Endothelial cell of umbilical vein (primary cell): ENCODE measurements around the gene NR1D2. TPM values are rescaled to one million over a fixed set of nuclear protein-coding genes. Genes with fewer than 3 reads are reported as not detected.

ENCODE experiments used
- BruUV-seq: library from RNA; stranded (reverse); fragments of 400-500 nt; replicated peaks from 2 replicates; lab custom pipeline; 2021; lab: Mats Ljungman, UMichigan
- CTCF ChIA-PET: fragments of 300-600, 350-600 bp; sonication (Branson Sonifier 250); formaldehyde crosslinking; loops from one replicate; lab custom pipeline; 2021; ENCODE audit warnings: antibody characterized with exemption, inconsistent platforms; lab: Charles Lee
- POLR2A ChIA-PET: fragments of 300-600, 350-600 bp; sonication (Branson Sonifier 250); formaldehyde crosslinking; loops from one replicate; lab custom pipeline; 2021; ENCODE audit warnings: antibody characterized with exemption, inconsistent platforms; lab: Charles Lee
- DNase-seq: peaks from one replicate; pipeline ENCODE4 v3.0.0-alpha.2; 2011; ENCODE audit warnings: low read depth, low spot score
- FAIRE-seq: peaks from 2 replicates; lab custom pipeline; 2011; peaks lifted over from hg19 to GRCh38; lab: Jason Lieb, UNC
- H2AFZ ChIP-seq: 2 replicates; pipeline ENCODE4 v1.6.0; 2012; ENCODE audit warnings: low read depth, low read length, control low read depth, inconsistent platforms
- H3K27ac ChIP-seq: 2 replicates; pipeline ENCODE4 v1.5.1; 2011; ENCODE audit warnings: low read depth, mild to moderate bottlenecking, control low read depth, low read length, moderate library complexity; ENCODE audit not compliant: insufficient read depth
- H3K27me3 ChIP-seq, 2 experiments: 2 replicates each; pipeline versions ENCODE4 v1.6.0 to v1.6.1; 2011; ENCODE audit warnings: low read length in 2 of 2, mixed read lengths in 1 of 2; ENCODE audit not compliant: control insufficient read depth in 2 of 2, insufficient read depth in 2 of 2
- H3K36me3 ChIP-seq, 2 experiments: 2 replicates in 1 of 2; 3 replicates in 1 of 2; pipeline ENCODE4 v1.5.1; 2011; ENCODE audit warnings: low read length in 2 of 2, mild to moderate bottlenecking in 1 of 2, moderate library complexity in 1 of 2; ENCODE audit not compliant: control insufficient read depth in 2 of 2, insufficient read depth in 2 of 2; ENCODE audit errors: extremely low read depth in 1 of 2
- H3K4me1 ChIP-seq: 3 replicates; pipeline ENCODE4 v1.5.1; 2011; ENCODE audit warnings: mild to moderate bottlenecking, low read length; ENCODE audit not compliant: control insufficient read depth, insufficient read depth; ENCODE audit errors: extremely low read depth
- H3K4me2 ChIP-seq: 2 replicates; pipeline ENCODE4 v1.6.1; 2011; ENCODE audit warnings: low read length, control low read depth, mixed read lengths; ENCODE audit not compliant: insufficient read depth
- H3K4me3 ChIP-seq, 3 experiments: fragments of 200-600 bp in 1 of 3; sonication (generic), shearing (Covaris generic) in 1 of 3; replicated peaks in 1 of 3; 2 replicates each; pipeline ENCODE4 v1.5.1; 2011 to 2016; ENCODE audit warnings: control low read depth in 3 of 3, low read length in 3 of 3, mild to moderate bottlenecking in 2 of 3, inconsistent platforms in 1 of 3, low read depth in 1 of 3, moderate library complexity in 1 of 3; ENCODE audit not compliant: insufficient read depth in 1 of 3
- H3K79me2 ChIP-seq: 2 replicates; pipeline ENCODE4 v1.6.0; 2012; ENCODE audit warnings: low read length, inconsistent platforms; ENCODE audit not compliant: control insufficient read depth, insufficient read depth
- H3K9ac ChIP-seq: replicated peaks from 2 replicates; pipeline ENCODE3; 2011; ENCODE audit warnings: low read length, control low read depth; ENCODE audit not compliant: insufficient read depth; ENCODE audit errors: extremely low read depth
- H3K9me1 ChIP-seq: replicated peaks from 3 replicates; pipeline ENCODE4 v1.6.0; 2011; ENCODE audit warnings: mild to moderate bottlenecking, low read length; ENCODE audit not compliant: control insufficient read depth, insufficient read depth; ENCODE audit errors: extremely low read depth
- H3K9me3 ChIP-seq: replicated peaks from 2 replicates; pipeline ENCODE4 v1.5.1; 2012; ENCODE audit warnings: low read length, inconsistent platforms; ENCODE audit not compliant: control insufficient read depth, insufficient read depth
- H4K20me1 ChIP-seq: replicated peaks from 2 replicates; pipeline ENCODE3; 2011; ENCODE audit warnings: mild to moderate bottlenecking, low read length; ENCODE audit not compliant: control insufficient read depth, insufficient read depth; ENCODE audit errors: extremely low read depth
- EZH2 ChIP-seq: IDR thresholded peaks from 2 replicates; pipeline ENCODE4 v1.6.1; 2012; ENCODE audit warnings: borderline replicate concordance, low read depth, mild to moderate bottlenecking, moderate library complexity, low read length, inconsistent platforms; ENCODE audit not compliant: severe bottlenecking
- FOS ChIP-seq: IDR thresholded peaks from 2 replicates; pipeline ENCODE4 v1.6.1; 2011; ENCODE audit warnings: mild to moderate bottlenecking, low read length, moderate library complexity, borderline replicate concordance; ENCODE audit not compliant: insufficient read depth
- GATA2 ChIP-seq: IDR thresholded peaks from 2 replicates; pipeline ENCODE4 v1.7.0; 2011; ENCODE audit warnings: low read depth, mild to moderate bottlenecking, moderate library complexity, mixed read lengths, low read length; ENCODE audit not compliant: insufficient read length, insufficient read depth
- JUN ChIP-seq: IDR thresholded peaks from 2 replicates; pipeline ENCODE4 v1.6.1; 2011; ENCODE audit warnings: borderline replicate concordance, low read depth; ENCODE audit not compliant: insufficient read length, insufficient read depth
- MYC ChIP-seq: IDR thresholded peaks from one replicate; pipeline ENCODE4 v1.6.1; 2011; ENCODE audit warnings: mild to moderate bottlenecking, low read depth, low read length
- POLR2A ChIP-seq: IDR thresholded peaks from 2 replicates; pipeline ENCODE4 v1.6.1; 2012; ENCODE audit warnings: low read depth, mild to moderate bottlenecking, control low read depth, low read length
- POLR2AphosphoS5 ChIP-seq: IDR thresholded peaks from 2 replicates; pipeline ENCODE4 v1.6.1; 2012; ENCODE audit warnings: low read depth, mild to moderate bottlenecking, control low read depth, low read length, moderate library complexity; ENCODE audit not compliant: insufficient read depth
- dilution Hi-C: fragments of 300-500 bp; cut with MboI; formaldehyde crosslinking; loops from one replicate; pipeline ENCODE4 v1.15.0; 2019; ENCODE audit warnings: low sequenced_read_pairs; ENCODE audit not compliant: extremely low pct_ligation_motif_present
- intact Hi-C: fragments of 100-400 bp; cut with micrococcal nuclease; formaldehyde crosslinking; loops from one replicate; pipeline ENCODE4 v1.10.0; 2022
- polyA plus RNA-seq, 4 experiments: library from polyadenylated mRNA; depleted of rRNA in 3 of 4; stranded (reverse) in 3 of 4; unstranded in 1 of 4; fragments of >200 nt; gene quantifications; 2 replicates each; pipeline versions ENCODE4 v1.2.1 to v1.2.3, GENCODE V29; 2011 to 2012; ENCODE audit warnings: missing spikeins in 1 of 4
- total RNA-seq: library from RNA; stranded (reverse); gene quantifications from 2 replicates; pipeline ENCODE4 v1.2.3, GENCODE V29; 2021
- TF ChIP-seq, protein P1 (sequence below): IDR thresholded peaks from 2 replicates; pipeline ENCODE4 v1.6.1; 2011; ENCODE audit not compliant: insufficient read depth, insufficient read length
- TF ChIP-seq, protein P2 (sequence below), 2 donors: IDR thresholded peaks; 1 replicate in 1 of 2; 2 replicates in 1 of 2; pipeline ENCODE4 v1.5.1; 2011; ENCODE audit warnings: low read length in 2 of 2, mild to moderate bottlenecking in 2 of 2, moderate library complexity in 2 of 2, control low read depth in 1 of 2, inconsistent platforms in 1 of 2, low read depth in 1 of 2; ENCODE audit not compliant: insufficient read depth in 1 of 2; ENCODE audit errors: extremely low read depth in 1 of 2

Gene NR1D2
- total and polyA plus RNA-seq, 2 donors (not counting 3 experiments of a cell fraction or from before 2014, with no cell fraction given), result 4.3 to 14.6 TPM

DNA sequence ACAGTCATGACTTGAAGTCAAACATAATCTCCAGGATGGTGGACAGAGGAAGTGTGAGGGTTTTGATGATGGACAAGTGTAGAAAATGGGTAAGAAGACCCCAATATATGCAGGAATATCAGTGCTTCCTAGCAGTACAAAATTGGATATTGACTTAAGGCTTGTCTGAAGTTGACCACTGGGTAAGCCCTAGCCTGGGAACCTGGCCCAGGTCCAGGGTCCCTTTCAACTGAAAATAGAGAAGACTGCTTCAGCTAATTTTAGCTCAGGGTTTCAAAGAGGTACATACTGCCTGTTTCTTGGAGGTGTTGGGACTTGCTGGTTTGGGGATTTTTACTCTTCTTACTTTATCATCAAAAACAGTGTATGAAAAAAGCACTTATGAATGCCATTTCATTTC, 4.7 kb downstream of the NR1D2 start:
- intact Hi-C loops, result no loop called here
- Histone ChIP-seq H3K79me2 (peaks cover 18% of the 10 kb centered on the region), H4K20me1 (no peaks in the 10 kb centered on the region), H3K9me3 (no peaks in the 10 kb centered on the region), H3K4me2 (no peak overlapping the region), H3K27me3 (no peaks in the 10 kb centered on the region), H2AFZ (no peak overlapping the region), H3K4me3 (no peak overlapping the region), H3K36me3 (no peaks in the 10 kb centered on the region), H3K9ac (no peak overlapping the region), H3K27ac (no peak overlapping the region), H3K9me1 (no peaks in the 10 kb centered on the region), H3K4me1 (peaks cover 17% of the 10 kb centered on the region)
- ChIA-PET CTCF (interaction anchor here (1.3 kb wide), 1 partner anchor 20 kb away, joined by 3 read pairs; no protein-coding TSS in a partner anchor), POLR2A (interaction anchor here (4.4 kb wide), 1 partner anchor 33 kb away, joined by 19 read pairs; the partner anchor contains the start of genes NKIRAS1 and RPL15)
- FAIRE-seq (no peak), DNase-seq (peak; percentile 26)
- no peak for TF ChIP-seq MYC
- TF ChIP-seq, protein P1, sequence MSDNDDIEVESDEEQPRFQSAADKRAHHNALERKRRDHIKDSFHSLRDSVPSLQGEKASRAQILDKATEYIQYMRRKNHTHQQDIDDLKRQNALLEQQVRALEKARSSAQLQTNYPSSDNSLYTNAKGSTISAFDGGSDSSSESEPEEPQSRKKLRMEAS, result no peak
- TF ChIP-seq POLR2AphosphoS5, result no peak
- no peak for TF ChIP-seq GATA2
- no peak for TF ChIP-seq JUN
- TF ChIP-seq, protein P2, sequence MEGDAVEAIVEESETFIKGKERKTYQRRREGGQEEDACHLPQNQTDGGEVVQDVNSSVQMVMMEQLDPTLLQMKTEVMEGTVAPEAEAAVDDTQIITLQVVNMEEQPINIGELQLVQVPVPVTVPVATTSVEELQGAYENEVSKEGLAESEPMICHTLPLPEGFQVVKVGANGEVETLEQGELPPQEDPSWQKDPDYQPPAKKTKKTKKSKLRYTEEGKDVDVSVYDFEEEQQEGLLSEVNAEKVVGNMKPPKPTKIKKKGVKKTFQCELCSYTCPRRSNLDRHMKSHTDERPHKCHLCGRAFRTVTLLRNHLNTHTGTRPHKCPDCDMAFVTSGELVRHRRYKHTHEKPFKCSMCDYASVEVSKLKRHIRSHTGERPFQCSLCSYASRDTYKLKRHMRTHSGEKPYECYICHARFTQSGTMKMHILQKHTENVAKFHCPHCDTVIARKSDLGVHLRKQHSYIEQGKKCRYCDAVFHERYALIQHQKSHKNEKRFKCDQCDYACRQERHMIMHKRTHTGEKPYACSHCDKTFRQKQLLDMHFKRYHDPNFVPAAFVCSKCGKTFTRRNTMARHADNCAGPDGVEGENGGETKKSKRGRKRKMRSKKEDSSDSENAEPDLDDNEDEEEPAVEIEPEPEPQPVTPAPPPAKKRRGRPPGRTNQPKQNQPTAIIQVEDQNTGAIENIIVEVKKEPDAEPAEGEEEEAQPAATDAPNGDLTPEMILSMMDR (IDR thresholded peaks at IDR 0.05; ENCODE audit: extremely low read depth in 1 of 2, insufficient read depth in 1 of 2, low read depth in 1 of 2, low read length in 2 of 2), result no peak
- no peak for TF ChIP-seq EZH2
- TF ChIP-seq FOS, result no peak
- no peak for TF ChIP-seq POLR2A
- dilution Hi-C loops, result no loop called here
- BruUV-seq, result no TSS peak
